ENCODE measurements around the gene GM2A. TPM values are rescaled to one million over a fixed set of nuclear protein-coding genes. Genes with fewer than 3 reads are reported as not detected.

Gene GM2A
- total and polyA plus RNA-seq, 12 donors: 15.5 to 81.3 (median 53.9) TPM

DNA sequence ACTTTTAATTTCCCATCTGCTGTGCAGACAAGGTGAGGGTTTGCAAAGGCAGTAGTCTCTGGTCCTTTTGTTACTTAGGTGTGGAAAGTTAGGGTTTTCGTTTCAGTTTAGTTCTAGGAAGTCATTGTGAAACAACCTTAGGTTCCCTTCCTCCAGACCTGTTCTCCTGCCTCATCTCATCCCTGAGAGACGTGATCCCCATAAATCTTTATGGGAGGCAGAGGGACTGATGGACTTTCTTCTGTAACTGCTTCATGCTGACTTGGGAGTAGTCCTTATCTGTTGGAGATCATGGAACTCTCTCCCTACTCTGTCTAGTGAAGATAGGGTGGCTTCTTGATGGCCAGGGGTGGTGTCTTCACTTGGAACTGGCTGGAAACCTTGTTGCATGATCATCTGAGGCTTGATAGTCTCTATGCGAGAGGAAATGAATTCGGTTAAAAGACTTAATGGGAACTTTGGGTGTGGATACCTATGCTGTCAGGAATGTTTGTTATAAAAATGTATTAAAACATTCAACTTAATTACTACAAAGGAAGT is 7.2 kb upstream of the GM2A start:
- H3K4me1 ChIP-seq (replicated peaks in 1 of 2): no peaks in the 10 kb centered on the region
- no peak overlapping the region for H3K4me3 ChIP-seq
- intact Hi-C loops (cut with DNase I): no loop called here
- H3K27me3 ChIP-seq: no peaks in the 10 kb centered on the region
- H3K36me3 ChIP-seq (replicated peaks in 1 of 2): no peaks in the 10 kb centered on the region
- H3K9me3 ChIP-seq (replicated peaks in 1 of 3): no peaks in the 10 kb centered on the region
- DNase-seq: no peak
- TF ChIP-seq POLR2A (IDR thresholded peaks at IDR 0.05): no peak
- 72 to 87% (median 82%) methylated on average over 4 of the region's 4 CpGs for WGBS, 4 donors
- H3K27ac ChIP-seq: no peak overlapping the region

DNA sequence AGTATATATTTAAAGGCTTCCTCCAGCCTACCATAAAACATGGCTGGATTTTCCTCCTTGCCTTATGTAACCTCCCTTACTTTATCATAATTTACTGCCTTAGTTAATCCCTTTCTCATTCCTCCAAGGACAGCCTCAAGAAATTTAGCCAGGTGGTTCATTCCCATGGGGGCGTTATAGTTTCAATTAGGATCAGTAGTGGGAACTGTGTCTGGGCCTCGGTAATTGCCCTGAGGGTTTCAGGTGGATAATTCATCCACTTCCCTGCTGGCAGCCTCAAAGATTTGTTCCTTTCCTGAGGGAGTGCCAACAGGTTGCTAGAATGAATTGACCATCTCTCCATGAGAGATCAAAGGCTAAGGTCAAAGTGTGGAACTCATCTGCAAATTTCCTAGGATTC is 4.3 kb upstream of the GM2A start:
- intact Hi-C loops (cut with DNase I): no loop called here
- Histone ChIP-seq H3K27me3 (no peaks in the 10 kb centered on the region), H3K9me3 (replicated peaks in 1 of 3) (no peaks in the 10 kb centered on the region), H3K27ac (no peak overlapping the region), H3K4me1 (replicated peaks in 1 of 2) (peaks cover 4 to 9% of the 10 kb centered on the region in 2 donors), H3K4me3 (no peak overlapping the region), H3K36me3 (replicated peaks in 1 of 2) (no peaks in the 10 kb centered on the region)
- DNase-seq: no peak
- WGBS, 4 donors: 72 to 84% (median 79%) methylated on average over 2 of the region's 2 CpGs
- TF ChIP-seq POLR2A (IDR thresholded peaks at IDR 0.05): no peak
- TF ChIP-seq, protein P1, sequence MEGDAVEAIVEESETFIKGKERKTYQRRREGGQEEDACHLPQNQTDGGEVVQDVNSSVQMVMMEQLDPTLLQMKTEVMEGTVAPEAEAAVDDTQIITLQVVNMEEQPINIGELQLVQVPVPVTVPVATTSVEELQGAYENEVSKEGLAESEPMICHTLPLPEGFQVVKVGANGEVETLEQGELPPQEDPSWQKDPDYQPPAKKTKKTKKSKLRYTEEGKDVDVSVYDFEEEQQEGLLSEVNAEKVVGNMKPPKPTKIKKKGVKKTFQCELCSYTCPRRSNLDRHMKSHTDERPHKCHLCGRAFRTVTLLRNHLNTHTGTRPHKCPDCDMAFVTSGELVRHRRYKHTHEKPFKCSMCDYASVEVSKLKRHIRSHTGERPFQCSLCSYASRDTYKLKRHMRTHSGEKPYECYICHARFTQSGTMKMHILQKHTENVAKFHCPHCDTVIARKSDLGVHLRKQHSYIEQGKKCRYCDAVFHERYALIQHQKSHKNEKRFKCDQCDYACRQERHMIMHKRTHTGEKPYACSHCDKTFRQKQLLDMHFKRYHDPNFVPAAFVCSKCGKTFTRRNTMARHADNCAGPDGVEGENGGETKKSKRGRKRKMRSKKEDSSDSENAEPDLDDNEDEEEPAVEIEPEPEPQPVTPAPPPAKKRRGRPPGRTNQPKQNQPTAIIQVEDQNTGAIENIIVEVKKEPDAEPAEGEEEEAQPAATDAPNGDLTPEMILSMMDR (IDR thresholded peaks at IDR 0.05): no peak

DNA sequence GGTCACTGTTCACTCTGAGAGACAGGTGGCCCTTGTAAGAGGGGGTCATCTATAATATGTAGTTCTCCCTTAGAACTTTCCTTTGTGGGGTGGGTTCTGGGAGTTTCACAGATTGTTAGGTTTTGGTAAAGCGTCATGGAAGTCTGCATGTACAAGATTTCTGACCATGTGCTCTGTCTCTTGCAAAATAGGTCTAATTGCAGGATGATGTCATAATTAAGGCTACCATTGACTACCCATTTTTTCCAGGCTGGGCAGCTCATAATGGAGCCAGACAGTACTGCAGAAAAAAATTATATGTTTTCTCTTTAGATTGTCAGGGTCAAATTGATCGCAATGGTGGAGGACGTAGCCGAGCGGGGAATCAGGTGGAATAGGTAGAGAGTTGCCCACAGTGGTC is 3.7 kb upstream of the GM2A start:
- H3K4me1 ChIP-seq (replicated peaks in 1 of 2): peaks cover 10 to 16% of the 10 kb centered on the region in 2 donors

DNA sequence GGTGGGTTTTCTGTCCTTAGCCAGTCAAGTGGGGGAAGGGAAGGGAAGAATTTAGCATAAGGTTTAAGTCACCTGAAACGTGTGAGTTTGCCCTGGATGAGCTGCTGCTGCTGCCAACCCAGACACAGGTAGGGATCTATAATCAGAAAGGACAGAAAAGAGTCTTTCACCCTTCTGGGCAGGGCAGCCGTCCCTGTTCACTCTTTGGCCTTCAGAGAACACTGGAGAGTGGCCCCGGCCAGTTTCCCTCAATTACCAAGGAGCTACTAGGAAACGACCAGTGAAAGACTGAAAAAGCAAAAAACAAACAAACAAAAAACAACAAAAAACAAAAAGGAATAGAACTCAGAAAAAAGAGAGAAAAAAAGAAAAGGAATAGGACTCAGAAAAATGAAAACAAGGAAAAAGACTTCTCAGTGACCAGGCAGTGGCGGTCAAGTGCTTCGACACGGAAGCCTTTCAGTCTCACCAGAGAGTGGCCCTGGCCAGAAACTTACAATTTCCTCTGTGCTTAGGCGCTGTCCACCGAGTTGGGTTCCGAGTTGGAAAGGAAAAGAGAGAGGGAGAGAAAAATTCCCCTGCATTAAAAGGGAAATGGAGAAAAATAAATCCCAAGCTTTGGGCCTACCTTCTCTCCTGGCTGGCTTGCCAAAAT is 2.5 kb upstream of the GM2A start:
- Histone ChIP-seq H3K4me1 (replicated peaks in 1 of 2) (peaks cover 12 to 24% of the 10 kb centered on the region in 2 donors), H3K9me3 (replicated peaks in 1 of 3) (no peaks in the 10 kb centered on the region), H3K4me3 (no peak overlapping the region), H3K36me3 (replicated peaks in 1 of 2) (no peaks in the 10 kb centered on the region), H3K27me3 (no peaks in the 10 kb centered on the region), H3K27ac (no peak overlapping the region)
- WGBS, 4 donors: 86 to 90% (median 87%) methylated on average over 10 of the region's 10 CpGs
- DNase-seq: no peak
- intact Hi-C loops (cut with DNase I): no loop called here
- TF ChIP-seq, protein P1 (IDR thresholded peaks at IDR 0.05): no peak
- no peak for TF ChIP-seq POLR2A (IDR thresholded peaks at IDR 0.05)

More for the DNA sequence above, 3.7 kb upstream of the GM2A start:
- H3K27me3 ChIP-seq: no peaks in the 10 kb centered on the region
- WGBS, 4 donors: 74 to 95% (median 85%) methylated on average over 5 of the region's 5 CpGs
- H3K27ac ChIP-seq: no peak overlapping the region
- TF ChIP-seq, protein P1 (IDR thresholded peaks at IDR 0.05): no peak
- no peak overlapping the region for H3K4me3 ChIP-seq
- DNase-seq: no peak
- no peaks in the 10 kb centered on the region for H3K9me3 ChIP-seq (replicated peaks in 1 of 3)
- intact Hi-C loops (cut with DNase I): no loop called here
- H3K36me3 ChIP-seq (replicated peaks in 1 of 2): no peaks in the 10 kb centered on the region
